Endothelial cell of umbilical vein (primary cell): ENCODE measurements around the gene ARHGEF16. TPM values are rescaled to one million over a fixed set of nuclear protein-coding genes. Genes with fewer than 3 reads are reported as not detected.

Experiments
- BruUV-seq: library from RNA; stranded (reverse); fragments of 400-500 nt; replicated peaks from 2 replicates; lab custom pipeline; 2021; lab: Mats Ljungman, UMichigan
- CTCF ChIA-PET: fragments of 300-600, 350-600 bp; sonication (Branson Sonifier 250); formaldehyde crosslinking; loops from one replicate; lab custom pipeline; 2021; ENCODE audit warnings: antibody characterized with exemption, inconsistent platforms; lab: Charles Lee
- POLR2A ChIA-PET: fragments of 300-600, 350-600 bp; sonication (Branson Sonifier 250); formaldehyde crosslinking; loops from one replicate; lab custom pipeline; 2021; ENCODE audit warnings: antibody characterized with exemption, inconsistent platforms; lab: Charles Lee
- DNase-seq: peaks from one replicate; pipeline ENCODE4 v3.0.0-alpha.2; 2011; ENCODE audit warnings: low read depth, low spot score
- FAIRE-seq: peaks from 2 replicates; lab custom pipeline; 2011; peaks lifted over from hg19 to GRCh38; lab: Jason Lieb, UNC
- H2AFZ ChIP-seq: 2 replicates; pipeline ENCODE4 v1.6.0; 2012; ENCODE audit warnings: low read depth, low read length, control low read depth, inconsistent platforms
- H3K27ac ChIP-seq: 2 replicates; pipeline ENCODE4 v1.5.1; 2011; ENCODE audit warnings: low read depth, mild to moderate bottlenecking, control low read depth, low read length, moderate library complexity; ENCODE audit not compliant: insufficient read depth
- H3K27me3 ChIP-seq, 2 experiments: 2 replicates each; pipeline versions ENCODE4 v1.6.0 to v1.6.1; 2011; ENCODE audit warnings: low read length in 2 of 2, mixed read lengths in 1 of 2; ENCODE audit not compliant: control insufficient read depth in 2 of 2, insufficient read depth in 2 of 2
- H3K36me3 ChIP-seq, 2 experiments: 2 replicates in 1 of 2; 3 replicates in 1 of 2; pipeline ENCODE4 v1.5.1; 2011; ENCODE audit warnings: low read length in 2 of 2, mild to moderate bottlenecking in 1 of 2, moderate library complexity in 1 of 2; ENCODE audit not compliant: control insufficient read depth in 2 of 2, insufficient read depth in 2 of 2; ENCODE audit errors: extremely low read depth in 1 of 2
- H3K4me1 ChIP-seq: 3 replicates; pipeline ENCODE4 v1.5.1; 2011; ENCODE audit warnings: mild to moderate bottlenecking, low read length; ENCODE audit not compliant: control insufficient read depth, insufficient read depth; ENCODE audit errors: extremely low read depth
- H3K4me2 ChIP-seq: 2 replicates; pipeline ENCODE4 v1.6.1; 2011; ENCODE audit warnings: low read length, control low read depth, mixed read lengths; ENCODE audit not compliant: insufficient read depth
- H3K4me3 ChIP-seq, 3 experiments: fragments of 200-600 bp in 1 of 3; sonication (generic), shearing (Covaris generic) in 1 of 3; replicated peaks in 1 of 3; 2 replicates each; pipeline ENCODE4 v1.5.1; 2011 to 2016; ENCODE audit warnings: control low read depth in 3 of 3, low read length in 3 of 3, mild to moderate bottlenecking in 2 of 3, inconsistent platforms in 1 of 3, low read depth in 1 of 3, moderate library complexity in 1 of 3; ENCODE audit not compliant: insufficient read depth in 1 of 3
- H3K79me2 ChIP-seq: 2 replicates; pipeline ENCODE4 v1.6.0; 2012; ENCODE audit warnings: low read length, inconsistent platforms; ENCODE audit not compliant: control insufficient read depth, insufficient read depth
- H3K9ac ChIP-seq: replicated peaks from 2 replicates; pipeline ENCODE3; 2011; ENCODE audit warnings: low read length, control low read depth; ENCODE audit not compliant: insufficient read depth; ENCODE audit errors: extremely low read depth
- H3K9me1 ChIP-seq: replicated peaks from 3 replicates; pipeline ENCODE4 v1.6.0; 2011; ENCODE audit warnings: mild to moderate bottlenecking, low read length; ENCODE audit not compliant: control insufficient read depth, insufficient read depth; ENCODE audit errors: extremely low read depth
- H3K9me3 ChIP-seq: replicated peaks from 2 replicates; pipeline ENCODE4 v1.5.1; 2012; ENCODE audit warnings: low read length, inconsistent platforms; ENCODE audit not compliant: control insufficient read depth, insufficient read depth
- H4K20me1 ChIP-seq: replicated peaks from 2 replicates; pipeline ENCODE3; 2011; ENCODE audit warnings: mild to moderate bottlenecking, low read length; ENCODE audit not compliant: control insufficient read depth, insufficient read depth; ENCODE audit errors: extremely low read depth
- CTCF ChIP-seq, 2 donors: IDR thresholded peaks; 1 replicate in 1 of 2; 2 replicates in 1 of 2; pipeline ENCODE4 v1.5.1; 2011; ENCODE audit warnings: low read length in 2 of 2, mild to moderate bottlenecking in 2 of 2, moderate library complexity in 2 of 2, control low read depth in 1 of 2, inconsistent platforms in 1 of 2, low read depth in 1 of 2; ENCODE audit not compliant: insufficient read depth in 1 of 2; ENCODE audit errors: extremely low read depth in 1 of 2
- EZH2 ChIP-seq: IDR thresholded peaks from 2 replicates; pipeline ENCODE4 v1.6.1; 2012; ENCODE audit warnings: borderline replicate concordance, low read depth, mild to moderate bottlenecking, moderate library complexity, low read length, inconsistent platforms; ENCODE audit not compliant: severe bottlenecking
- FOS ChIP-seq: IDR thresholded peaks from 2 replicates; pipeline ENCODE4 v1.6.1; 2011; ENCODE audit warnings: mild to moderate bottlenecking, low read length, moderate library complexity, borderline replicate concordance; ENCODE audit not compliant: insufficient read depth
- GATA2 ChIP-seq: IDR thresholded peaks from 2 replicates; pipeline ENCODE4 v1.7.0; 2011; ENCODE audit warnings: low read depth, mild to moderate bottlenecking, moderate library complexity, mixed read lengths, low read length; ENCODE audit not compliant: insufficient read length, insufficient read depth
- JUN ChIP-seq: IDR thresholded peaks from 2 replicates; pipeline ENCODE4 v1.6.1; 2011; ENCODE audit warnings: borderline replicate concordance, low read depth; ENCODE audit not compliant: insufficient read length, insufficient read depth
- MAX ChIP-seq: IDR thresholded peaks from 2 replicates; pipeline ENCODE4 v1.6.1; 2011; ENCODE audit not compliant: insufficient read depth, insufficient read length
- MYC ChIP-seq: IDR thresholded peaks from one replicate; pipeline ENCODE4 v1.6.1; 2011; ENCODE audit warnings: mild to moderate bottlenecking, low read depth, low read length
- POLR2A ChIP-seq: IDR thresholded peaks from 2 replicates; pipeline ENCODE4 v1.6.1; 2012; ENCODE audit warnings: low read depth, mild to moderate bottlenecking, control low read depth, low read length
- POLR2AphosphoS5 ChIP-seq: IDR thresholded peaks from 2 replicates; pipeline ENCODE4 v1.6.1; 2012; ENCODE audit warnings: low read depth, mild to moderate bottlenecking, control low read depth, low read length, moderate library complexity; ENCODE audit not compliant: insufficient read depth
- dilution Hi-C: fragments of 300-500 bp; cut with MboI; formaldehyde crosslinking; loops from one replicate; pipeline ENCODE4 v1.15.0; 2019; ENCODE audit warnings: low sequenced_read_pairs; ENCODE audit not compliant: extremely low pct_ligation_motif_present
- intact Hi-C: fragments of 100-400 bp; cut with micrococcal nuclease; formaldehyde crosslinking; loops from one replicate; pipeline ENCODE4 v1.10.0; 2022
- polyA plus RNA-seq, 4 experiments: library from polyadenylated mRNA; depleted of rRNA in 3 of 4; stranded (reverse) in 3 of 4; unstranded in 1 of 4; fragments of >200 nt; gene quantifications; 2 replicates each; pipeline versions ENCODE4 v1.2.1 to v1.2.3, GENCODE V29; 2011 to 2012; ENCODE audit warnings: missing spikeins in 1 of 4
- total RNA-seq: library from RNA; stranded (reverse); gene quantifications from 2 replicates; pipeline ENCODE4 v1.2.3, GENCODE V29; 2021

Gene ARHGEF16
- total and polyA plus RNA-seq, 2 donors (not counting 3 experiments of a cell fraction or from before 2014, with no cell fraction given) = 0.52 to 1.3 TPM

- no peak for DNase-seq
- intact Hi-C loops = no loop called here
- Histone ChIP-seq H3K79me2 (no peaks in the 10 kb centered on the region), H3K9ac (no peak overlapping the region), H3K27ac (no peak overlapping the region), H3K9me1 (no peaks in the 10 kb centered on the region), H3K4me2 (no peak overlapping the region), H3K4me3 (no peak overlapping the region), H4K20me1 (no peaks in the 10 kb centered on the region), H3K27me3 (no peaks in the 10 kb centered on the region), H3K9me3 (no peaks in the 10 kb centered on the region), H3K36me3 (no peaks in the 10 kb centered on the region), H2AFZ (no peak overlapping the region), H3K4me1 (peaks cover 4% of the 10 kb centered on the region)
- ChIA-PET CTCF (interaction anchor here (0.7 to 3.8 kb wide), 5 partner anchors 10 to 222 kb away, joined by 3 to 82 read pairs (median 5); no protein-coding TSS in a partner anchor), POLR2A (no interaction called here)
- no TSS peak for BruUV-seq
- TF ChIP-seq JUN (no peak), MAX (no peak), POLR2AphosphoS5 (no peak), GATA2 (no peak), POLR2A (no peak), MYC (no peak), EZH2 (no peak), CTCF (IDR thresholded peaks at IDR 0.05; ENCODE audit: extremely low read depth in 1 of 2, insufficient read depth in 1 of 2, low read depth in 1 of 2, low read length in 2 of 2) (no peak), FOS (no peak)
- no peak for FAIRE-seq
- dilution Hi-C loops = no loop called here
Observed at GRCh38 chr1:3473381-3473844, 18.9 kb downstream of the ARHGEF16 start.
